Ovary (tissue), 3 donors: ENCODE data around the gene DENND5B.
"Not testable (repeated sequence)": the region's sequence is repeated elsewhere in the genome, so short reads cannot be mapped to it uniquely, and the experiment has no call there.

Experiments used
- POLR2A ChIP-seq: fragments of 450-650 bp; IDR thresholded peaks from one replicate; pipeline ENCODE4 v1.6.1; 2017; ENCODE audit warnings: antibody characterized with exemption, mild to moderate bottlenecking, moderate library complexity
- TF ChIP-seq, protein P1 (sequence below), 3 donors: fragments of 450-650 bp in 2 of 3; fragments of 200-600 bp in 1 of 3; IDR thresholded peaks; one replicate each; pipeline versions ENCODE4 v1.5.1 to v1.8.0; 2016 to 2022; ENCODE audit warnings: antibody characterized with exemption in 3 of 3, mild to moderate bottlenecking in 1 of 3
- donor health status: DM: no; HTN: no; CAD: no.

DNA sequence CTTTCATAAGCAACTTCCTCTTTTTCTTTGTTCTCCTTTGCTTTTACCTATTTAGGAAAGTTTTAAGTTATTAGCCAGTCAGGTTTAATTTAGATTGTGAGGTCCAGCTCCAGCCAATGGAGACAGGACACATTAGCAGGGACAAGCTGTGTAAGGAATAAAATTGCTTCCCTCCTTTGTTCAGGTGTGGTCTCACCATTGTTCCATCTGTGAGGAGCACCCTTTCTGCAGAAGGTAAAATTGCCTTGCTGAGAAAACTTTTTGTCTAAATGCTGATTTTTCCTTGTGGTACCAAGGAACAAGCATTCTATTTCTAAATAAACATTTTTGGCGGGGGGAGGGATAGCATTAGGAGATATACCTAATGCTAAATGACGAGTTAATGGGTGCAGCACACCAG is 17.4 kb upstream of the DENND5B start:
- TF ChIP-seq, protein P1, sequence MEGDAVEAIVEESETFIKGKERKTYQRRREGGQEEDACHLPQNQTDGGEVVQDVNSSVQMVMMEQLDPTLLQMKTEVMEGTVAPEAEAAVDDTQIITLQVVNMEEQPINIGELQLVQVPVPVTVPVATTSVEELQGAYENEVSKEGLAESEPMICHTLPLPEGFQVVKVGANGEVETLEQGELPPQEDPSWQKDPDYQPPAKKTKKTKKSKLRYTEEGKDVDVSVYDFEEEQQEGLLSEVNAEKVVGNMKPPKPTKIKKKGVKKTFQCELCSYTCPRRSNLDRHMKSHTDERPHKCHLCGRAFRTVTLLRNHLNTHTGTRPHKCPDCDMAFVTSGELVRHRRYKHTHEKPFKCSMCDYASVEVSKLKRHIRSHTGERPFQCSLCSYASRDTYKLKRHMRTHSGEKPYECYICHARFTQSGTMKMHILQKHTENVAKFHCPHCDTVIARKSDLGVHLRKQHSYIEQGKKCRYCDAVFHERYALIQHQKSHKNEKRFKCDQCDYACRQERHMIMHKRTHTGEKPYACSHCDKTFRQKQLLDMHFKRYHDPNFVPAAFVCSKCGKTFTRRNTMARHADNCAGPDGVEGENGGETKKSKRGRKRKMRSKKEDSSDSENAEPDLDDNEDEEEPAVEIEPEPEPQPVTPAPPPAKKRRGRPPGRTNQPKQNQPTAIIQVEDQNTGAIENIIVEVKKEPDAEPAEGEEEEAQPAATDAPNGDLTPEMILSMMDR (IDR thresholded peaks at IDR 0.05) = not testable (repeated sequence)
- not testable (repeated sequence) for TF ChIP-seq POLR2A
